Naive thymus-derived CD4-positive, alpha-beta T cell (primary cell): ENCODE results near the gene STH. TPM values are rescaled to one million over a fixed set of nuclear protein-coding genes. Genes with fewer than 3 reads are reported as not detected.
A peak's percentile ranks its signal among the peaks of the same experiment; 100 is the strongest.

Experiments used
- ATAC-seq: fragments of 150-1000 bp; cut with Tn5 transposase; 2 replicates; pipeline ENCODE4 v1.10.0; 2021; ENCODE audit warnings: mild to moderate bottlenecking, moderate library complexity
- CTCF ChIA-PET: fragments of 350-600 bp; sonication (Branson Sonifier 250); formaldehyde crosslinking; loops from one replicate; lab custom pipeline; 2021; ENCODE audit warnings: antibody characterized with exemption; lab: Charles Lee
- POLR2A ChIA-PET: fragments of 350-600 bp; sonication (Branson Sonifier 250); formaldehyde crosslinking; loops from one replicate; lab custom pipeline; 2021; ENCODE audit warnings: antibody characterized with exemption, inconsistent platforms; lab: Charles Lee
- DNase-seq, 9 donors: peaks; one replicate each; pipeline versions ENCODE4 v3.0.0 to v3.0.0-alpha.2; 2020 to 2022; ENCODE audit warnings: mixed read lengths in 1 of 9
- H3K27ac ChIP-seq: one replicate; pipeline ENCODE4 v1.7.0; 2013; ENCODE audit warnings: mild to moderate bottlenecking, low read depth, low read length, moderate library complexity
- H3K27me3 ChIP-seq, 2 donors: one replicate each; pipeline ENCODE4 v1.7.0; 2013; ENCODE audit warnings: low read length in 2 of 2, mild to moderate bottlenecking in 2 of 2, moderate library complexity in 2 of 2; ENCODE audit not compliant: control insufficient read depth in 2 of 2, insufficient read depth in 2 of 2
- H3K36me3 ChIP-seq, 3 experiments: 1 replicate in 2 of 3; 2 replicates in 1 of 3; pipeline ENCODE4 v1.7.0; 2013; ENCODE audit warnings: low read length in 3 of 3, mild to moderate bottlenecking in 3 of 3, moderate library complexity in 1 of 3; ENCODE audit not compliant: insufficient read depth in 3 of 3, control insufficient read depth in 2 of 3
- H3K4me1 ChIP-seq, 2 donors: one replicate each; pipeline ENCODE4 v1.7.0; 2013; ENCODE audit warnings: low read length in 2 of 2, mild to moderate bottlenecking in 2 of 2, moderate library complexity in 1 of 2; ENCODE audit not compliant: control insufficient read depth in 2 of 2, insufficient read depth in 2 of 2
- H3K4me3 ChIP-seq: 2 replicates; pipeline ENCODE4 v1.7.0; 2013; ENCODE audit warnings: mild to moderate bottlenecking, low read length
- H3K9me3 ChIP-seq, 3 experiments: 1 replicate in 2 of 3; 2 replicates in 1 of 3; pipeline ENCODE4 v1.7.0; 2013; ENCODE audit warnings: low read length in 3 of 3; ENCODE audit not compliant: control insufficient read depth in 2 of 3
- H3K27ac Mint-ChIP-seq, 9 donors: one replicate each; pipeline ENCODE4 v1.8.0; 2020 to 2022; ENCODE audit warnings: mixed read lengths in 9 of 9, mild to moderate bottlenecking in 8 of 9, moderate library complexity in 5 of 9, inconsistent platforms in 2 of 9
- H3K27me3 Mint-ChIP-seq, 5 donors: one replicate each; pipeline ENCODE4 v1.8.0; 2021 to 2022; ENCODE audit warnings: mixed read lengths in 5 of 5, mild to moderate bottlenecking in 1 of 5
- H3K36me3 Mint-ChIP-seq, 5 donors: one replicate each; pipeline ENCODE4 v1.8.0; 2020 to 2022; ENCODE audit warnings: mixed read lengths in 5 of 5, mild to moderate bottlenecking in 3 of 5, inconsistent platforms in 1 of 5
- H3K4me1 Mint-ChIP-seq, 7 donors: one replicate each; pipeline ENCODE4 v1.8.0; 2020 to 2022; ENCODE audit warnings: mixed read lengths in 7 of 7, mild to moderate bottlenecking in 3 of 7, inconsistent platforms in 1 of 7
- H3K4me3 Mint-ChIP-seq, 10 donors: one replicate each; pipeline ENCODE4 v1.8.0; 2020 to 2022; ENCODE audit warnings: mild to moderate bottlenecking in 10 of 10, mixed read lengths in 10 of 10, moderate library complexity in 6 of 10, inconsistent platforms in 2 of 10
- H3K9me3 Mint-ChIP-seq, 11 donors: one replicate each; pipeline ENCODE4 v1.8.0; 2020 to 2022; ENCODE audit warnings: mixed read lengths in 11 of 11, mild to moderate bottlenecking in 4 of 11, inconsistent platforms in 1 of 11, moderate library complexity in 1 of 11
- intact Hi-C, 2 donors: fragments of 100-400 bp; cut with micrococcal nuclease; formaldehyde crosslinking; loops; one replicate each; pipeline ENCODE4 v1.15.1; 2023
- polyA plus RNA-seq, 2 donors: library from polyadenylated mRNA; unstranded; fragments of 300-500 nt; fragmentation: Illumina TruSeq; gene quantifications; one replicate each; pipeline ENCODE4 v1.2.3, GENCODE V29; 2021
- total RNA-seq, 6 experiments: library from RNA in 5 of 6; stranded (reverse) in 5 of 6; gene quantifications; 1 replicate in 5 of 6; 2 replicates in 1 of 6; pipeline ENCODE4 v1.2.3 and lab custom pipeline; 2021 to 2026

Gene STH
- total and polyA plus RNA-seq, 7 experiments from 2014 or later, result not detected

- CTCF ChIA-PET, result interaction anchor here (1.1 to 5.2 kb wide), 3 partner anchors 44 to 286 kb away, joined by 5 to 29 read pairs (median 29); no protein-coding TSS in a partner anchor
- H3K27me3 Mint-ChIP-seq, result peaks cover 0 to under 1% (median 0%) of the 10 kb centered on the region in 5 donors
- intact Hi-C loops, result loop anchor here in 1 of 2 donors (5.0 kb wide), 1 partner anchor 42 kb away; no protein-coding TSS in a partner anchor
Observed at GRCh38 chr17:46000757-46001156, 1.7 kb downstream of the STH start.

GRCh38 chr17:46001390-46002310 lies 2.6 kb downstream of the STH start:
- Histone ChIP-seq H3K9me3 (no peaks in the 10 kb centered on the region), H3K4me1 (no peaks in the 10 kb centered on the region), H3K27ac (no peak overlapping the region), H3K4me3 (no peak overlapping the region), H3K36me3 (no peaks in the 10 kb centered on the region), H3K27me3 (no peaks in the 10 kb centered on the region)
- DNase-seq (no peak), ATAC-seq (no peak)
- intact Hi-C loops, result loop anchor here (1.0 to 5.0 kb wide), 10 partner anchors 19 to 573 kb away; no protein-coding TSS in a partner anchor
- H3K4me3 Mint-ChIP-seq, result no peak overlapping the region
- no peak overlapping the region for H3K27ac Mint-ChIP-seq
- peaks cover 0 to 4% (median 0%) of the 10 kb centered on the region in 7 donors for H3K4me1 Mint-ChIP-seq
- peaks cover 0 to 5% (median 0%) of the 10 kb centered on the region in 5 donors for H3K36me3 Mint-ChIP-seq
- CTCF ChIA-PET, result interaction anchor here (0.5 to 5.2 kb wide), 12 partner anchors 15 to 1331 kb away, joined by 3 to 29 read pairs (median 6); partner anchors contain the start of gene KANSL1
- POLR2A ChIA-PET, result interaction anchor here (0.9 kb wide), 1 partner anchor 202 kb away, joined by 3 read pairs; no protein-coding TSS in a partner anchor
- H3K27me3 Mint-ChIP-seq, result peaks cover 0 to 5% (median 0%) of the 10 kb centered on the region in 5 donors
- no peaks in the 10 kb centered on the region for H3K9me3 Mint-ChIP-seq

More at GRCh38 chr17:46000757-46001156, 1.7 kb downstream of the STH start:
- ATAC-seq (no peak), DNase-seq (no peak)
- no peak overlapping the region for H3K4me3 Mint-ChIP-seq
- no peaks in the 10 kb centered on the region for H3K9me3 Mint-ChIP-seq
- no peak overlapping the region for H3K27ac Mint-ChIP-seq
- H3K36me3 Mint-ChIP-seq, result peaks cover 0 to under 1% (median 0%) of the 10 kb centered on the region in 5 donors
- H3K4me1 Mint-ChIP-seq, result peaks cover 0 to 4% (median 0%) of the 10 kb centered on the region in 7 donors
- Histone ChIP-seq H3K27me3 (no peaks in the 10 kb centered on the region), H3K9me3 (no peaks in the 10 kb centered on the region), H3K4me3 (no peak overlapping the region), H3K4me1 (no peaks in the 10 kb centered on the region), H3K27ac (no peak overlapping the region), H3K36me3 (no peaks in the 10 kb centered on the region)
- POLR2A ChIA-PET, result no interaction called here

- CTCF ChIA-PET, result interaction anchor here (0.6 to 5.2 kb wide), 13 partner anchors 14 to 370 kb away, joined by 3 to 29 read pairs (median 5); partner anchors contain the start of gene KANSL1
- POLR2A ChIA-PET, result interaction anchor here (0.9 kb wide), 1 partner anchor 201 kb away, joined by 3 read pairs; no protein-coding TSS in a partner anchor
Observed at GRCh38 chr17:46002311-46002972, 3.4 kb downstream of the STH start.

GRCh38 chr17:46002973-46003316 lies 3.9 kb downstream of the STH start:
- H3K27ac ChIP-seq, result no peak overlapping the region
- DNase-seq, result no peak

More at GRCh38 chr17:46002311-46002972, 3.4 kb downstream of the STH start:
- no peak overlapping the region for H3K27ac ChIP-seq
- no peaks in the 10 kb centered on the region for H3K9me3 ChIP-seq
- Mint-ChIP-seq H3K4me3 (no peak overlapping the region), H3K27me3 (peaks cover 0 to 5% (median 0%) of the 10 kb centered on the region in 5 donors), H3K9me3 (no peaks in the 10 kb centered on the region), H3K4me1 (peaks cover 0 to 4% (median 0%) of the 10 kb centered on the region in 7 donors), H3K36me3 (peaks cover 0 to 5% (median 0%) of the 10 kb centered on the region in 5 donors), H3K27ac (no peak overlapping the region)
- intact Hi-C loops, result loop anchor here (1.0 to 5.0 kb wide), 10 partner anchors 18 to 574 kb away; no protein-coding TSS in a partner anchor
- ATAC-seq, result peak; percentile 96
- no peaks in the 10 kb centered on the region for H3K36me3 ChIP-seq
- peak; percentile 43 to 81 (median 70) for DNase-seq
- no peaks in the 10 kb centered on the region for H3K4me1 ChIP-seq
- H3K27me3 ChIP-seq, result no peaks in the 10 kb centered on the region
- H3K4me3 ChIP-seq, result no peak overlapping the region

GRCh38 chr17:46003907-46004748 lies 5.1 kb downstream of the STH start:
- Mint-ChIP-seq H3K9me3 (no peaks in the 10 kb centered on the region), H3K27ac (no peak overlapping the region), H3K36me3 (peaks cover 0 to 5% (median 0%) of the 10 kb centered on the region in 5 donors), H3K4me3 (no peak overlapping the region), H3K4me1 (peaks cover 0 to 4% (median 0%) of the 10 kb centered on the region in 7 donors), H3K27me3 (peaks cover 0 to 7% (median 0%) of the 10 kb centered on the region in 5 donors)
- CTCF ChIA-PET, result interaction anchor here (0.5 to 5.2 kb wide), 10 partner anchors 13 to 1610 kb away, joined by 3 to 29 read pairs (median 6); no protein-coding TSS in a partner anchor
- ATAC-seq, result no peak
- no peak overlapping the region for H3K4me3 ChIP-seq
- DNase-seq, result no peak
- no peak overlapping the region for H3K27ac ChIP-seq
- POLR2A ChIA-PET, result interaction anchor here (1.4 kb wide), 1 partner anchor 41 kb away, joined by 3 read pairs; no protein-coding TSS in a partner anchor
- intact Hi-C loops, result loop anchor here (2.0 to 5.0 kb wide), 4 partner anchors 38 to 575 kb away; no protein-coding TSS in a partner anchor
- no peaks in the 10 kb centered on the region for H3K9me3 ChIP-seq
- H3K4me1 ChIP-seq, result no peaks in the 10 kb centered on the region
- H3K36me3 ChIP-seq, result no peaks in the 10 kb centered on the region
- H3K27me3 ChIP-seq, result no peaks in the 10 kb centered on the region

More at GRCh38 chr17:46002973-46003316, 3.9 kb downstream of the STH start:
- intact Hi-C loops, result loop anchor here (1.0 to 5.0 kb wide), 10 partner anchors 17 to 574 kb away; no protein-coding TSS in a partner anchor
- ChIA-PET POLR2A (interaction anchor here (0.9 to 1.4 kb wide), 2 partner anchors 42 to 201 kb away, joined by 3 read pairs; no protein-coding TSS in a partner anchor), CTCF (interaction anchor here (0.6 to 5.2 kb wide), 11 partner anchors 14 to 371 kb away, joined by 3 to 29 read pairs (median 5); no protein-coding TSS in a partner anchor)
- Mint-ChIP-seq H3K36me3 (peaks cover 0 to 5% (median 0%) of the 10 kb centered on the region in 5 donors), H3K4me1 (peaks cover 0 to 4% (median 0%) of the 10 kb centered on the region in 7 donors), H3K4me3 (no peak overlapping the region), H3K27ac (no peak overlapping the region), H3K27me3 (peaks cover 0 to 5% (median 0%) of the 10 kb centered on the region in 5 donors), H3K9me3 (no peaks in the 10 kb centered on the region)
- Histone ChIP-seq H3K36me3 (no peaks in the 10 kb centered on the region), H3K4me1 (no peaks in the 10 kb centered on the region), H3K27me3 (no peaks in the 10 kb centered on the region), H3K9me3 (no peaks in the 10 kb centered on the region), H3K4me3 (no peak overlapping the region)
- ATAC-seq, result no peak
